ENCODE results near the gene TXNDC15. TPM values are rescaled to one million over a fixed set of nuclear protein-coding genes. Genes with fewer than 3 reads are reported as not detected.
A peak's percentile ranks its signal among the peaks of the same experiment; 100 is the strongest.

The TXNDC15 gene
- total and polyA plus RNA-seq, 2 experiments from 2014 or later: 73.5 to 184 TPM

- DNase-seq (ENCODE audit: low read depth in 1 of 2, low spot score in 1 of 2): peak in 1 of 2 donors; percentile 23
- no peaks in the 10 kb centered on the region for H3K9me3 ChIP-seq (ENCODE audit: low read depth)
- TF ChIP-seq, protein P1, sequence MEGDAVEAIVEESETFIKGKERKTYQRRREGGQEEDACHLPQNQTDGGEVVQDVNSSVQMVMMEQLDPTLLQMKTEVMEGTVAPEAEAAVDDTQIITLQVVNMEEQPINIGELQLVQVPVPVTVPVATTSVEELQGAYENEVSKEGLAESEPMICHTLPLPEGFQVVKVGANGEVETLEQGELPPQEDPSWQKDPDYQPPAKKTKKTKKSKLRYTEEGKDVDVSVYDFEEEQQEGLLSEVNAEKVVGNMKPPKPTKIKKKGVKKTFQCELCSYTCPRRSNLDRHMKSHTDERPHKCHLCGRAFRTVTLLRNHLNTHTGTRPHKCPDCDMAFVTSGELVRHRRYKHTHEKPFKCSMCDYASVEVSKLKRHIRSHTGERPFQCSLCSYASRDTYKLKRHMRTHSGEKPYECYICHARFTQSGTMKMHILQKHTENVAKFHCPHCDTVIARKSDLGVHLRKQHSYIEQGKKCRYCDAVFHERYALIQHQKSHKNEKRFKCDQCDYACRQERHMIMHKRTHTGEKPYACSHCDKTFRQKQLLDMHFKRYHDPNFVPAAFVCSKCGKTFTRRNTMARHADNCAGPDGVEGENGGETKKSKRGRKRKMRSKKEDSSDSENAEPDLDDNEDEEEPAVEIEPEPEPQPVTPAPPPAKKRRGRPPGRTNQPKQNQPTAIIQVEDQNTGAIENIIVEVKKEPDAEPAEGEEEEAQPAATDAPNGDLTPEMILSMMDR (IDR thresholded peaks at IDR 0.05; ENCODE audit: low read depth, low read length): no peak
Measured at GRCh38 chr5:134920848-134921575, 46.8 kb downstream of the TXNDC15 start.

DNA sequence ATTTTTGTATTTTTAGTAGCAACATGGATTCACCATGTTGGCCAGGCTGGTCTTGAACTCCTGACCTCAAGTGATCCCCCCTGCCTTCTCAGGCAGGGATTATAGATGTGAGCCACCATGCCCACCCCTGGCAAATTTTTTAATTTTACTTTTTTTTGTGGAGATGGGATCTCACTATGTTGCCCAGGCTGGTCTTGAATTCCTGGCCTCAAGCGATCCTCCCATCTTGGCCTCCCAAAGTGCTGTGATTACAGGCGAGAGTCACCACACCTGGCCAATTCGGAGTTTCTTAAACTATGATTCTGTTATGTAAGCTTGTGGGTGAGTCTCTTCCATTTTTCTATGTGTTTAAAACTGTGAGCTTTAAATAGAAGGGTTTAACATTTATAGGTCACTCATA lies 58.3 kb downstream of the TXNDC15 start:
- TF ChIP-seq, protein P1 (IDR thresholded peaks at IDR 0.05; ENCODE audit: low read depth, low read length): no peak
- H3K27ac ChIP-seq: no peak overlapping the region
- no peaks in the 10 kb centered on the region for H3K27me3 ChIP-seq
- no peaks in the 10 kb centered on the region for H3K4me1 ChIP-seq (ENCODE audit: low read depth)
- H3K36me3 ChIP-seq: no peaks in the 10 kb centered on the region
- H3K4me3 ChIP-seq: no peak overlapping the region
- DNase-seq (ENCODE audit: low read depth in 1 of 2, low spot score in 1 of 2): no peak
- no peaks in the 10 kb centered on the region for H3K9me3 ChIP-seq (ENCODE audit: low read depth)

More at GRCh38 chr5:134920848-134921575, 46.8 kb downstream of the TXNDC15 start:
- Histone ChIP-seq H3K36me3 (no peaks in the 10 kb centered on the region), H3K27me3 (peaks cover 8% of the 10 kb centered on the region), H3K27ac (no peak overlapping the region), H3K4me1 (ENCODE audit: low read depth) (no peaks in the 10 kb centered on the region), H3K4me3 (no peak overlapping the region)

- TF ChIP-seq, protein P1 (IDR thresholded peaks at IDR 0.05; ENCODE audit: low read depth, low read length): no peak
- Histone ChIP-seq H3K4me1 (ENCODE audit: low read depth) (no peaks in the 10 kb centered on the region), H3K36me3 (no peaks in the 10 kb centered on the region), H3K4me3 (no peak overlapping the region), H3K27me3 (no peaks in the 10 kb centered on the region), H3K9me3 (ENCODE audit: low read depth) (no peaks in the 10 kb centered on the region), H3K27ac (no peak overlapping the region)
- DNase-seq (ENCODE audit: low read depth in 1 of 2, low spot score in 1 of 2): no peak
Measured at GRCh38 chr5:134934202-134934601, 60.0 kb downstream of the TXNDC15 start.

GRCh38 chr5:134935711-134936602 lies 61.8 kb downstream of the TXNDC15 start:
- DNase-seq (ENCODE audit: low read depth in 1 of 2, low spot score in 1 of 2): no peak
- H3K4me1 ChIP-seq (ENCODE audit: low read depth): no peaks in the 10 kb centered on the region
- no peak overlapping the region for H3K4me3 ChIP-seq
- TF ChIP-seq, protein P1 (IDR thresholded peaks at IDR 0.05; ENCODE audit: low read depth, low read length): no peak
- H3K36me3 ChIP-seq: no peaks in the 10 kb centered on the region
- no peaks in the 10 kb centered on the region for H3K9me3 ChIP-seq (ENCODE audit: low read depth)
- H3K27me3 ChIP-seq: no peaks in the 10 kb centered on the region
- no peak overlapping the region for H3K27ac ChIP-seq

DNA sequence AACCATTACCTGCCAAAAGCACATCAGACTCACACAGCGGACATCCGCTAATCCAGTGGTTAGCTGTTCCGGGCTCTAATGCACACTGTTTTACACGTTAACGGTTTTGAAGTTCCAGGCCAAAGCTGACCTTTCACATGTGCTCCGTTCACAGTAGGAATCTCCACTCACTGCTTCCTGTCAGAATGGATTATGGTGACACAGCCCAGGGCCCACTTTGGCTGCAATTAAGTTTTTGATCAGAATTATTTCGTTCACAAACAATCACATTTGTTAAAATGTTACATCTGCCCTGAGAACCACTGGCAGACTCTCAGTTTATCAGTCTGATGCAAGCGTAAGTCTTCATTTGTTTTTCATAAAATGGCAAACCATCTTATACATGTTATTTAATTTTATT lies 63.4 kb downstream of the TXNDC15 start:
- no peaks in the 10 kb centered on the region for H3K27me3 ChIP-seq
- no peaks in the 10 kb centered on the region for H3K4me1 ChIP-seq (ENCODE audit: low read depth)
- H3K27ac ChIP-seq: no peak overlapping the region
- H3K36me3 ChIP-seq: no peaks in the 10 kb centered on the region
- TF ChIP-seq, protein P1 (IDR thresholded peaks at IDR 0.05; ENCODE audit: low read depth, low read length): no peak
- H3K4me3 ChIP-seq: no peak overlapping the region
- H3K9me3 ChIP-seq (ENCODE audit: low read depth): no peaks in the 10 kb centered on the region
- no peak for DNase-seq (ENCODE audit: low read depth in 1 of 2, low spot score in 1 of 2)

All from cardiac muscle cell (in vitro differentiated cells and primary cell).